GM12892 (cell line): ENCODE data around the gene FAM53A.

Experiments
- DNase-seq: peaks from one replicate; pipeline ENCODE4 v3.0.0; 2011; ENCODE audit not compliant: insufficient read length
- FAIRE-seq: peaks from 2 replicates; lab custom pipeline; 2011; peaks lifted over from hg19 to GRCh38; lab: Jason Lieb, UNC
- POLR2A ChIP-seq: IDR thresholded peaks from 2 replicates; pipeline ENCODE4 v1.6.1; 2011; ENCODE audit warnings: low read depth, low read length, control low read depth
- POLR2AphosphoS5 ChIP-seq: IDR thresholded peaks from 2 replicates; pipeline ENCODE4 v1.6.1; 2011; ENCODE audit warnings: low read depth, low read length, control low read depth
- TAF1 ChIP-seq: IDR thresholded peaks from 2 replicates; pipeline ENCODE4 v1.6.1; 2011; ENCODE audit warnings: low read depth, mild to moderate bottlenecking, control low read depth, low read length, borderline replicate concordance

FAM53A gene

GRCh38 chr4:1640190-1640589 lies 43.9 kb downstream of the FAM53A start:
- no peak for FAIRE-seq
- no peak for TF ChIP-seq POLR2AphosphoS5
- TF ChIP-seq TAF1: no peak
- TF ChIP-seq POLR2A: no peak
- no peak for DNase-seq

DNA sequence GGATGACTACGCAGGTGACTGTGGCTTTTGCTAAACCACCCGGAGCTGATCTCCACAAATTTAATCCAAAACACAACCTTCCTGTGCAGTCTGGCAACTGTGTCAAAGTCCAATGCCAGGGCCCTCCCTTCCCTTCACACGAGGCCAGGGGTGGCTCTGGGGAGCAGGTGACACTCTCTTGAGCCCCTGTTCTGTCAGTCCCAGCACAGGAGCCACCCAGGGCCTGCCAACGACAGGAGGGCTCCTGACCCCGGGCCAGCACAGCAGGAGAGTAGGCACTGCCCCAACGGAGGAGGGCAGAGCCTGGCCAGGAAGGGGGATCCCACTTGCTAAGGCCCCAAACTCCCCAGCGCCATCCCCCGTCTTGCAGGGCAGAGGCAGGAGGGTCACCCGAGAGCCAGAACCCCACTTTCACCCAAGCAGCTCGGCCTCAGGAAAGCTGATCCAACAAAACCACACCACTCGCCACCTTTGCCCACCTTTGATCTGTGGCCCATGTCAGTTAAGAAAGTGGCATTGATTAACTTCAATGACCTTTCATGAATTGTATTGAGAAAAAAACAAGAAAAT lies 44.7 kb downstream of the FAM53A start:
- DNase-seq (no peak), FAIRE-seq (no peak)
- TF ChIP-seq TAF1 (no peak), POLR2A (no peak), POLR2AphosphoS5 (no peak)

DNA sequence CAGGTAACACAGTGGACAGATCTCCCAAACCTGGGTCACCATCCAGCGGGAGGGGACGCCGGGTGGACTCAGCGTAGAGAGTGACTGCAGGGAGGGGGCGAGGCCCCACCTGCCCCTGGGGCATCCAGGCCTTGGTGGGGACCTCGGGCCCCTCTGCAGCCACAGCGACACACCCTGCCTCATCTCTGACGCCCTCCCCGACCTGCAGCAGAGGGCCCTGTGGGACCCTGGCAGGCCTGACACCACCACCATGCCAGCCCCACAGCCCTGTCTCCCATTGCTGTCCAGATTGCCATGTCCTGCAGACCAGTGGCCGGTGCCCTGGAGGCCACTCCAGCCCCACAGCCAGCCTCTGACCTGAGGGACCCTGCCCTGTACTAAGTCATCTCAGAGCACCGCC lies 45.2 kb downstream of the FAM53A start:
- no peak for FAIRE-seq
- TF ChIP-seq POLR2A (no peak), POLR2AphosphoS5 (no peak), TAF1 (no peak)
- DNase-seq: no peak

- DNase-seq (no peak), FAIRE-seq (no peak)
- TF ChIP-seq TAF1 (no peak), POLR2AphosphoS5 (no peak), POLR2A (no peak)
Measured at GRCh38 chr4:1638272-1638598, 45.9 kb downstream of the FAM53A start.

- DNase-seq: no peak
- TF ChIP-seq TAF1 (no peak), POLR2A (no peak), POLR2AphosphoS5 (no peak)
- FAIRE-seq: no peak
Measured at GRCh38 chr4:1637580-1638271, 46.4 kb downstream of the FAM53A start.

GRCh38 chr4:1636490-1637211 lies 47.5 kb downstream of the FAM53A start:
- TF ChIP-seq TAF1 (no peak), POLR2AphosphoS5 (no peak), POLR2A (no peak)
- no peak for FAIRE-seq

GRCh38 chr4:1635464-1635863 lies 48.6 kb downstream of the FAM53A start:
- TF ChIP-seq POLR2AphosphoS5 (no peak), POLR2A (no peak), TAF1 (no peak)
- DNase-seq (no peak), FAIRE-seq (no peak)

More at GRCh38 chr4:1636490-1637211, 47.5 kb downstream of the FAM53A start:
- no peak for DNase-seq

GRCh38 chr4:1633993-1634392 lies 50.1 kb downstream of the FAM53A start:
- TF ChIP-seq POLR2A: no peak
- TF ChIP-seq TAF1: no peak
- no peak for TF ChIP-seq POLR2AphosphoS5
- FAIRE-seq: no peak
- DNase-seq: no peak

DNA sequence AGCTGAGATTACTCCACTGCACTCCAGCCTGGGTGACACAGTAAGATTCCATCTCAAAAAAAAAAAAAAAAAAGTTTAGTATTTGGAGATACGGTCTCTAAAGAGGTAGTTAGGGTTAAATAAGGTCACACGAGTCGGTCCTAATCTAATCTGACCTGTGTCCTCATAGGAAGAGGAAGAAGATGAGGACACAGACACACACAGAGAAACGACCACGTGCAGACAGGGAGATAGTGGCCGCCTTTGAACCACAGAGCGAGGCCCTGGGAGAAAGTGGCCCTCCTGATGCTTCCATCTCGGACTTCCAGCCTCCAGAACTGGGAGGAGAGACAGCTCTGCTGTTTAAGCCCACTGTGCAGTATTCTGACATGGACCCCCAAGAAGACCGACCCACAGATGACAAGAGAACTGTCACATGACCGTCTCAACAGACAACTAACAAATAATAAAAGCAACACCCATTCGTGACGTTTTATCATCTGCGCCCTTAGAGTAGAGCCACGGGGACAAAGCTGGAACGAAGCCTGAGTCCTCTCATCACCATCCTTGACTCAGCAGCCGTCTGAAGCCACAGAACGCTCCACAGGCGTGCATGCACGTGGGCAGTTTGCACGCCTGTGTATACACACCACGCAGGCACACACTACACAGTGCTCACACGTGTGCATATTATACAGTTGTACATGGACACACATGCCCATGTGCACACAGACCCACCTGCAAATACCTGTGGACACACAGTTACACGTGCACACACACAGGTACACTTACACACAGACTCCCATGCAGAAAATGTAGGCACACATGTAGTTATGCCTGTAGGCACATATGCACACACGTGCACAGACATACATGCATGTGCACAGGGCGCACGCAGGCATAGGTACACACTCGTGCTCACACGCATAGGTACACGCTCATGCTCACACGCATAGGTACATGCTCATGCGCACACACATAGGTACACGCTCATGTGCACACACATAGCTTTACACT lies 51.7 kb downstream of the FAM53A start:
- FAIRE-seq (no peak), DNase-seq (no peak)
- no peak for TF ChIP-seq TAF1
- no peak for TF ChIP-seq POLR2A
- TF ChIP-seq POLR2AphosphoS5: no peak

- DNase-seq (no peak), FAIRE-seq (no peak)
- TF ChIP-seq POLR2AphosphoS5 (no peak), POLR2A (no peak), TAF1 (no peak)
Measured at GRCh38 chr4:1631136-1631535, 53.0 kb downstream of the FAM53A start.

DNA sequence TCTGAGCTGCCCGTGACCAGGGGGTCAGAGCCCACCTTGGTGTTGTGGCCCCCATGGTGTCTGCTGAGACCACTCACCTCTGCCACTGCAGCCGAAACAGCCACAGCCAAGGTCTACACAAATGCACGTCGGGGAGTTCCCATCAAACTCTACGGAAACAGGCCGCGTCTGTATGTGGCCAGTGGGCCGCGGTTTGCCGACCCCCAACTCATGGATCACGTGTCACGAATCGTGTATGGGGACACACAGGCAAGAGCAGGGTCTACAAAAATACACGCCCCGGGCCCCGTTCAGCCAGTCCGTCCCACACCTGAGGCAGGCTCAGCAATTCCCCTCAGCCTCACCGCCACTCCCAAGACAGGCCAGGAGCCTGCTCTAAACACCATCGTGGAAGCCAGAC lies 53.8 kb downstream of the FAM53A start:
- no peak for FAIRE-seq
- no peak for DNase-seq
- no peak for TF ChIP-seq POLR2AphosphoS5
- TF ChIP-seq POLR2A: no peak
- TF ChIP-seq TAF1: no peak
